ENCODE measurements around the gene CCNI2.
A peak's percentile ranks its signal among the peaks of the same experiment; 100 is the strongest.

CCNI2 gene

GRCh38 chr5:132766020-132766805 is 19.0 kb downstream of the CCNI2 start:
- no peak for DNase-seq (ENCODE audit: low read depth)
- no peak for TF ChIP-seq CTCF (IDR thresholded peaks at IDR 0.05; ENCODE audit: low read length, missing control alignments)
- no peak overlapping the region for H3K4me3 ChIP-seq (replicated peaks; ENCODE audit: low read depth, low read length)

- H3K4me3 ChIP-seq (replicated peaks; ENCODE audit: low read depth, low read length) = no peak overlapping the region
- no peak for DNase-seq (ENCODE audit: low read depth)
Measured at GRCh38 chr5:132766806-132767055, 19.5 kb downstream of the CCNI2 start.

GRCh38 chr5:132767150-132767549 is 19.9 kb downstream of the CCNI2 start:
- no peak for TF ChIP-seq CTCF (IDR thresholded peaks at IDR 0.05; ENCODE audit: low read length, missing control alignments)
- no peak overlapping the region for H3K4me3 ChIP-seq (replicated peaks; ENCODE audit: low read depth, low read length)
- DNase-seq (ENCODE audit: low read depth) = no peak

More at GRCh38 chr5:132766806-132767055, 19.5 kb downstream of the CCNI2 start:
- TF ChIP-seq CTCF (IDR thresholded peaks at IDR 0.05; ENCODE audit: low read length, missing control alignments) = no peak

- no peak for DNase-seq (ENCODE audit: low read depth)
- no peak overlapping the region for H3K4me3 ChIP-seq (replicated peaks; ENCODE audit: low read depth, low read length)
- TF ChIP-seq CTCF (IDR thresholded peaks at IDR 0.05; ENCODE audit: low read length, missing control alignments) = no peak
Measured at GRCh38 chr5:132768485-132768868, 21.3 kb downstream of the CCNI2 start.

- no peak overlapping the region for H3K4me3 ChIP-seq (replicated peaks; ENCODE audit: low read depth, low read length)
Measured at GRCh38 chr5:132770476-132771159, 23.4 kb downstream of the CCNI2 start.

GRCh38 chr5:132771503-132771998 is 24.3 kb downstream of the CCNI2 start:
- no peak overlapping the region for H3K4me3 ChIP-seq (replicated peaks; ENCODE audit: low read depth, low read length)
- peak; percentile 79 for DNase-seq (ENCODE audit: low read depth)
- no peak for TF ChIP-seq CTCF (IDR thresholded peaks at IDR 0.05; ENCODE audit: low read length, missing control alignments)

More at GRCh38 chr5:132770476-132771159, 23.4 kb downstream of the CCNI2 start:
- TF ChIP-seq CTCF (IDR thresholded peaks at IDR 0.05; ENCODE audit: low read length, missing control alignments) = no peak
- DNase-seq (ENCODE audit: low read depth) = peak; percentile 40

Measured in fibroblast of pulmonary artery (primary cell).